A549 (cell line): Measurements from ENCODE around the gene FOXP1. TPM values are rescaled to one million over a fixed set of nuclear protein-coding genes. Genes with fewer than 3 reads are reported as not detected.

Experiments used
- ATAC-seq, 2 experiments: fragments of 200-7000 bp in 1 of 2; fragments of >200 bp in 1 of 2; cut with Nextera tagmentation in 1 of 2; cut with Tn5 transposase in 1 of 2; 3 replicates each; pipeline versions ENCODE4 v1.8.0 to v1.9.1; 2018 to 2020; ENCODE audit warnings: mild to moderate bottlenecking in 1 of 2, moderate library complexity in 1 of 2
- CTCF ChIA-PET: fragments of 300-600 bp; sonication (Branson Sonifier 250); formaldehyde crosslinking; extraction: SDS; loops from one replicate; lab custom pipeline; 2021; ENCODE audit warnings: antibody characterized with exemption, inconsistent platforms; lab: Yijun Ruan, JAX
- POLR2A ChIA-PET: fragments of 350-600 bp; formaldehyde crosslinking; extraction: SDS; loops from one replicate; lab custom pipeline; 2021; ENCODE audit warnings: antibody characterized with exemption, inconsistent platforms; lab: Yijun Ruan, JAX
- DNase-seq, 2 experiments: peaks; one replicate each; pipeline versions ENCODE4 v3.0.0 to v3.0.0-alpha.2; 2011 to 2016; ENCODE audit warnings: low read depth in 1 of 2, low spot score in 1 of 2
- FAIRE-seq: peaks from 2 replicates; lab custom pipeline; 2011; peaks lifted over from hg19 to GRCh38; lab: Jason Lieb, UNC
- H3K27ac ChIP-seq, 2 experiments: fragments of >200 bp; sonication (Bioruptor Twin); formaldehyde crosslinking; 3 replicates each; pipeline ENCODE4 v1.5.1; 2016 to 2017
- H3K4me1 ChIP-seq: fragments of >200 bp; sonication (Bioruptor Twin); formaldehyde crosslinking; 3 replicates; pipeline ENCODE4 v1.6.1; 2016
- H3K4me2 ChIP-seq: fragments of >200 bp; sonication (Bioruptor Twin); formaldehyde crosslinking; 3 replicates; pipeline ENCODE4 v1.6.1; 2016
- H3K4me3 ChIP-seq: fragments of >200 bp; sonication (Bioruptor Twin); formaldehyde crosslinking; 3 replicates; pipeline ENCODE4 v1.5.1; 2016
- H3K9me3 ChIP-seq: fragments of >200 bp; sonication (Bioruptor Twin); formaldehyde crosslinking; 3 replicates; pipeline ENCODE4 v1.6.1; 2016
- BCL3 ChIP-seq: fragments of >200 bp; sonication (Bioruptor Twin); formaldehyde crosslinking; IDR thresholded peaks from 3 replicates; pipeline ENCODE4 v1.6.1; 2016
- BHLHE40 ChIP-seq: IDR thresholded peaks from 2 replicates; pipeline ENCODE4 v1.6.1; 2012; ENCODE audit warnings: low read depth, low read length, inconsistent platforms
- CBX8 ChIP-seq: fragments of 200-600 bp; sonication (generic); IDR thresholded peaks from 2 replicates; pipeline ENCODE4 v1.6.1; 2016
- EHF ChIP-seq: fragments of 250-450 bp; sonication (Bioruptor Pico); IDR thresholded peaks from 2 replicates; pipeline ENCODE4 v1.5.0; 2020; ENCODE audit warnings: mild to moderate bottlenecking
- FOSL2 ChIP-seq, 2 experiments: fragments of 450-650 bp in 1 of 2; fragments of >200 bp in 1 of 2; sonication (Bioruptor Twin) in 1 of 2; formaldehyde crosslinking; IDR thresholded peaks; 2 replicates each; pipeline versions ENCODE4 v1.5.0 to v1.6.1; 2016 to 2020; ENCODE audit warnings: mild to moderate bottlenecking in 1 of 2, moderate library complexity in 1 of 2
- GATA3 ChIP-seq: IDR thresholded peaks from 2 replicates; pipeline ENCODE4 v1.6.1; 2012; ENCODE audit warnings: borderline replicate concordance
- HDAC2 ChIP-seq: fragments of 200-600 bp; sonication (generic); IDR thresholded peaks from 2 replicates; pipeline ENCODE4 v1.6.1; 2016
- HEYL ChIP-seq: fragments of 250-450 bp; sonication (Bioruptor Pico); IDR thresholded peaks from 2 replicates; pipeline ENCODE4 v1.8.0; 2021; ENCODE audit warnings: mild to moderate bottlenecking, moderate library complexity
- HOXA7 ChIP-seq: fragments of 250-450 bp; sonication (Bioruptor Pico); IDR thresholded peaks from 2 replicates; pipeline ENCODE4 v1.5.0; 2020; ENCODE audit warnings: mild to moderate bottlenecking, moderate library complexity
- HOXB13 ChIP-seq: fragments of 250-450 bp; sonication (Bioruptor Pico); IDR thresholded peaks from 2 replicates; pipeline ENCODE4 v1.5.0; 2020; ENCODE audit warnings: low read depth, mild to moderate bottlenecking, moderate library complexity
- HOXB5 ChIP-seq: fragments of 250-450 bp; sonication (Bioruptor Pico); IDR thresholded peaks from 2 replicates; pipeline ENCODE4 v1.5.0; 2020; ENCODE audit warnings: mild to moderate bottlenecking, moderate library complexity
- KDM5A ChIP-seq: fragments of 200-600 bp; sonication (generic); IDR thresholded peaks from 2 replicates; pipeline ENCODE4 v1.6.1; 2016; ENCODE audit warnings: antibody characterized with exemption, mild to moderate bottlenecking
- MAFK ChIP-seq: fragments of 450-650 bp; IDR thresholded peaks from 2 replicates; pipeline ENCODE4 v1.6.1; 2014; ENCODE audit not compliant: partially characterized antibody
- MAZ ChIP-seq: fragments of 150-350 bp; IDR thresholded peaks from 2 replicates; pipeline ENCODE4 v1.6.1; 2014; ENCODE audit warnings: antibody characterized with exemption, low read depth, low read length, borderline replicate concordance
- NPAS2 ChIP-seq: fragments of 250-450 bp; sonication (Bioruptor Pico); IDR thresholded peaks from 2 replicates; pipeline ENCODE4 v1.8.0; 2022; ENCODE audit warnings: mild to moderate bottlenecking, moderate library complexity, borderline replicate concordance
- NR3C1 ChIP-seq: fragments of >200 bp; sonication (Bioruptor Twin); formaldehyde crosslinking; IDR thresholded peaks from 3 replicates; pipeline ENCODE4 v1.6.1; 2017
- PBX3 ChIP-seq: IDR thresholded peaks from 2 replicates; pipeline ENCODE4 v1.6.1; 2012
- REST ChIP-seq: fragments of 200-600 bp; sonication (generic); IDR thresholded peaks from 2 replicates; pipeline ENCODE4 v1.6.1; 2016; ENCODE audit warnings: antibody characterized with exemption, mild to moderate bottlenecking, moderate library complexity
- RNF2 ChIP-seq: fragments of 200-600 bp; sonication (generic); IDR thresholded peaks from 2 replicates; pipeline ENCODE4 v1.6.1; 2016; ENCODE audit warnings: low read depth, mild to moderate bottlenecking, antibody characterized with exemption, moderate library complexity, borderline replicate concordance
- SMC3 ChIP-seq: fragments of >200 bp; sonication (Bioruptor Twin); formaldehyde crosslinking; IDR thresholded peaks from 3 replicates; pipeline ENCODE4 v1.6.1; 2018; ENCODE audit warnings: inconsistent platforms
- ZSCAN20 ChIP-seq: fragments of 250-450 bp; sonication (Bioruptor Pico); IDR thresholded peaks from 2 replicates; pipeline ENCODE4 v1.8.0; 2022; ENCODE audit warnings: mild to moderate bottlenecking, moderate library complexity
- WGBS: methylation state at CpG from one replicate; pipeline ENCODE4 v1.1.6; 2017; ENCODE audit errors: missing lambda C conversion rate; 5-methylcytosine and 5-hydroxymethylcytosine counted together
- polyA plus RNA-seq, 4 experiments: library from polyadenylated mRNA; depleted of rRNA in 3 of 4; stranded (reverse); fragments of >200 nt; fragmentation: RNase III in 1 of 4; extraction: RNeasy Plus Mini Kit Qiagen cat#74134 plus additional on column Dnase treatment in 1 of 4; gene quantifications; 2 replicates in 3 of 4; 3 replicates in 1 of 4; pipeline ENCODE4 v1.2.3, GENCODE V29; 2011 to 2017
- TF ChIP-seq, protein P1 (sequence below): IDR thresholded peaks from 2 replicates; pipeline ENCODE4 v1.6.1; 2012; ENCODE audit warnings: low read depth, borderline replicate concordance
- TF ChIP-seq, protein P2 (sequence below): fragments of >200 bp; sonication (Bioruptor Twin); formaldehyde crosslinking; IDR thresholded peaks from 3 replicates; pipeline ENCODE4 v1.5.1; 2016

FOXP1 gene
- polyA plus RNA-seq, 2 of the 4 experiments (the other 2 are of a cell fraction), result 12.8 to 13.9 TPM

- CTCF ChIA-PET, result no interaction called here
- H3K27ac ChIP-seq, result no peak overlapping the region
- no peak for ATAC-seq
- TF ChIP-seq HOXB13 (no peak), BHLHE40 (no peak), KDM5A (no peak), HOXB5 (CRISPR knock-in tag) (no peak), CBX8 (no peak), RNF2 (no peak), SMC3 (no peak), MAFK (no peak), NR3C1 (no peak), ZSCAN20 (no peak)
- TF ChIP-seq, protein P1, sequence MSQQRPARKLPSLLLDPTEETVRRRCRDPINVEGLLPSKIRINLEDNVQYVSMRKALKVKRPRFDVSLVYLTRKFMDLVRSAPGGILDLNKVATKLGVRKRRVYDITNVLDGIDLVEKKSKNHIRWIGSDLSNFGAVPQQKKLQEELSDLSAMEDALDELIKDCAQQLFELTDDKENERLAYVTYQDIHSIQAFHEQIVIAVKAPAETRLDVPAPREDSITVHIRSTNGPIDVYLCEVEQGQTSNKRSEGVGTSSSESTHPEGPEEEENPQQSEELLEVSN, result no peak
- TF ChIP-seq, all 56 proteins: peak for 0
- 89% methylated on average over 7 of the region's 7 CpGs for WGBS
- Histone ChIP-seq H3K4me2 (no peak overlapping the region), H3K9me3 (no peaks in the 10 kb centered on the region), H3K4me1 (peaks cover 20% of the 10 kb centered on the region), H3K4me3 (no peak overlapping the region)
- DNase-seq (no peak), FAIRE-seq (no peak)
- POLR2A ChIA-PET, result interaction anchor here (0.7 kb wide), 1 partner anchor 1160 kb away, joined by 4 read pairs; no protein-coding TSS in a partner anchor
Measured at GRCh38 chr3:71462586-71462985, 120.9 kb downstream of the FOXP1 start.

- Histone ChIP-seq H3K9me3 (no peaks in the 10 kb centered on the region), H3K4me3 (no peak overlapping the region), H3K27ac (no peak overlapping the region), H3K4me2 (peak overlapping the region; percentile 0; the same call in 1 of the 3 replicates), H3K4me1 (peaks cover 19% of the 10 kb centered on the region)
- FAIRE-seq, result no peak
- WGBS, result 83% methylated on average over 9 of the region's 9 CpGs
- ChIA-PET CTCF (no interaction called here), POLR2A (no interaction called here)
- no peak for ATAC-seq
- TF ChIP-seq HEYL (CRISPR knock-in tag) (no peak), MAZ (no peak)
- no peak for DNase-seq
Measured at GRCh38 chr3:71461749-71462483, 121.6 kb downstream of the FOXP1 start.

- 84% methylated on average over 9 of the region's 9 CpGs for WGBS
Measured at GRCh38 chr3:71461114-71461513, 122.4 kb downstream of the FOXP1 start.

DNA sequence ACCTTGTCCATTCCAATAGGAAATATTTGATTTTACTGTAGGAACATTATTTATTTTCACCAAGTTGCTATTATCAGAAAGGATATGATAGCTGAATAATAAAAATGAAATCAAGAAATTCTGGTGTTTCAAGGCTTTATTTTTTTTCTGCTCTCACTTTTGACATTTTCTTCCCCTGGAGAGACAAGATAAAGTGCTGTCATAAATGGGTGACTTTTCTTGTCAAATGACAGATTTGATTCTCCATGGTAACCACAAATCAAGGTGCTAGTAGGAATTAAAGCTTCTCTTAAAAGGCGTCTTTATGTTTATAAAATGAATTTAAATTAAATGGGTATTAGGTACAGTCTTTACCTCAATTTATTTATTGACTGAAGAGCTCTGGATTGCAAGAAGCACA is 124.6 kb downstream of the FOXP1 start:
- Histone ChIP-seq H3K4me2 (no peak overlapping the region), H3K4me3 (no peak overlapping the region), H3K27ac (no peak overlapping the region), H3K4me1 (peaks cover 15% of the 10 kb centered on the region), H3K9me3 (no peaks in the 10 kb centered on the region)
- ChIA-PET CTCF (interaction anchor here (1.0 kb wide), 1 partner anchor 14 kb away, joined by 3 read pairs; no protein-coding TSS in a partner anchor), POLR2A (no interaction called here)
- 88% methylated on average over 1 of the region's 1 CpG for WGBS
- DNase-seq, result no peak
- no peak for ATAC-seq
- no peak for FAIRE-seq
- TF ChIP-seq BCL3, result no peak
- TF ChIP-seq REST, result no peak
- no peak for TF ChIP-seq MAZ
- no peak for TF ChIP-seq HDAC2
- no peak for TF ChIP-seq PBX3
- no peak for TF ChIP-seq EHF (CRISPR knock-in tag)
- TF ChIP-seq HOXA7 (CRISPR knock-in tag), result no peak
- TF ChIP-seq GATA3, result no peak
- no peak for TF ChIP-seq FOSL2 (IDR thresholded peaks at IDR 0.05)
- no peak for TF ChIP-seq FOSL2 (CRISPR knock-in tag; IDR thresholded peaks at IDR 0.05)
- TF ChIP-seq, protein P2, sequence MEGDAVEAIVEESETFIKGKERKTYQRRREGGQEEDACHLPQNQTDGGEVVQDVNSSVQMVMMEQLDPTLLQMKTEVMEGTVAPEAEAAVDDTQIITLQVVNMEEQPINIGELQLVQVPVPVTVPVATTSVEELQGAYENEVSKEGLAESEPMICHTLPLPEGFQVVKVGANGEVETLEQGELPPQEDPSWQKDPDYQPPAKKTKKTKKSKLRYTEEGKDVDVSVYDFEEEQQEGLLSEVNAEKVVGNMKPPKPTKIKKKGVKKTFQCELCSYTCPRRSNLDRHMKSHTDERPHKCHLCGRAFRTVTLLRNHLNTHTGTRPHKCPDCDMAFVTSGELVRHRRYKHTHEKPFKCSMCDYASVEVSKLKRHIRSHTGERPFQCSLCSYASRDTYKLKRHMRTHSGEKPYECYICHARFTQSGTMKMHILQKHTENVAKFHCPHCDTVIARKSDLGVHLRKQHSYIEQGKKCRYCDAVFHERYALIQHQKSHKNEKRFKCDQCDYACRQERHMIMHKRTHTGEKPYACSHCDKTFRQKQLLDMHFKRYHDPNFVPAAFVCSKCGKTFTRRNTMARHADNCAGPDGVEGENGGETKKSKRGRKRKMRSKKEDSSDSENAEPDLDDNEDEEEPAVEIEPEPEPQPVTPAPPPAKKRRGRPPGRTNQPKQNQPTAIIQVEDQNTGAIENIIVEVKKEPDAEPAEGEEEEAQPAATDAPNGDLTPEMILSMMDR, result no peak

More at GRCh38 chr3:71461114-71461513, 122.4 kb downstream of the FOXP1 start:
- no peak for DNase-seq
- H3K4me3 ChIP-seq, result no peak overlapping the region
- no peak for FAIRE-seq
- H3K9me3 ChIP-seq, result no peaks in the 10 kb centered on the region
- ATAC-seq, result no peak
- ChIA-PET POLR2A (no interaction called here), CTCF (no interaction called here)
- H3K4me1 ChIP-seq, result peaks cover 16% of the 10 kb centered on the region
- no peak overlapping the region for H3K27ac ChIP-seq
- no peak for TF ChIP-seq GATA3
- no peak for TF ChIP-seq NPAS2 (CRISPR knock-in tag)
- no peak for TF ChIP-seq HOXB5 (CRISPR knock-in tag)
- H3K4me2 ChIP-seq, result no peak overlapping the region
